Stimulated activated CD8-positive, alpha-beta memory T cell treated with anti-CD3 and anti-CD28 coated beads, Interleukin-12 subunit alpha, Interleukin-12 subunit beta, amount 100 ng/mL, for 24 hours (primary cell): ENCODE measurements around the gene TSPAN1.
"Not testable (repeated sequence)": the region's sequence is repeated elsewhere in the genome, so short reads cannot be mapped to it uniquely, and the experiment has no call there.

Source experiments
- DNase-seq: peaks from one replicate; pipeline ENCODE4 v3.0.0-alpha.2; 2020; ENCODE audit errors: extremely low read depth

The TSPAN1 gene

DNA sequence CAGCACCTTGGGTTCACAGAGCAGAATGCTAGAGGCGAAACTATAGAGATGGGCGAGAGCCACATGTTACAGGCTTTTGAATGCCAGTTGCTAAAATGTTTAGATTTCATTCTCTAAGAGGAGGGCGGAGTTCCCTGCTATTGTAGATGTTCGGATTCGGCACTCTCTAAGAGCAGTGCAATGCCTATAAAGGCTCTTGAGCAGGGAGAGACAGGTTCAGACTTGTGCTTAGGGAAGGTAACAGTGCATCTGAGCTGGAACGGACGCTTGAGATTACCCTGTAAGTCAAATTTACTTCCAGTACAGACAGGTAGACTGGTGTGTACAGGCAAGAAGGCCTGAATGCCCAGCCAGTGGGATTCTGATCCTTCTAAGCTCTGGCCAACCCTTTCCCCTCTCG is 43.6 kb downstream of the TSPAN1 start:
- DNase-seq: no peak

DNA sequence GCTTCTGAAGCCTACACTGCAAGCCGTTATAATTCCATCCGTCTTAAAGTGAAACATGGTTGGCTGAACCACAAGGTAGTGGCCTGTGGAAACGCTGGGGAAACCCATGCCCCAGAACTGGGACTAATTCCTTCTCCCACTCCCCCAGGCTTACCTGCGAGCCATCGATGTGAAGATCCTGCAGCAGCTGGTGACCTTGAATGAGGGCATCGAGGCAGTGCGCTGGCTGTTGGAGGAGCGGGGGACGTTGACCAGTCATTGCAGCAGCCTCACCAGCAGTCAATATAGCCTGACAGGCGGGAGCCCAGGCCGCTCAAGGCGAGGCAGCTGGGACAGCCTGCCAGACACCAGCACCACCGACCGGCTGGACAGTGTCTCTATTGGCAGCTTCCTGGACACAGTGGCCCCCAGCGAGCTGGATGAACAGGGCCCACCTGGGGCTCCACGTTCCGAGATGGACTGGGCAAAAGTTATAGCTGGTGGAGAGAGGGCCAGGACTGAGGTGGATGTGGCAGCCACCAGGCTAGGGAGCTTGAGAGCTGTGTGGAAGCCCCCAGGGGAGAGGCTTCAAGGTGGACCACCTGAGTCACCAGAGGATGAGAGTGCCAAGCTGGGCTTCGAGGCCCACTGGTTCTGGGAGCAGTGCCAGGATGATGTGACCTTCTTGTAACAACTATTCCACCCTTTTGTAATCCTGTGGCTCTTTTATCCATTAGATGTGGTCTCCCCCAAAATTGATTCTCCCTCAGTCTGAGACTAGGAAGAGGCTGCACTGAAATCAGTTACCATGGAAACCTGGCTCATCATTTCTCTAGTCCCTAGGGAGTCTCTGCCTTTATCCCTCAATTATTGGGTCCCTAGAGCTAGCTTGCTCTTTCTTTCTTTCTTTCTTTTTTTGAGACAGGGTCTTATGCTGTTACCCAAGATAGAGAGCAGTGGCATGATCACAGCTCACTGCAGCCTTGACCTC is 44.9 kb downstream of the TSPAN1 start:
- no peak for DNase-seq

DNA sequence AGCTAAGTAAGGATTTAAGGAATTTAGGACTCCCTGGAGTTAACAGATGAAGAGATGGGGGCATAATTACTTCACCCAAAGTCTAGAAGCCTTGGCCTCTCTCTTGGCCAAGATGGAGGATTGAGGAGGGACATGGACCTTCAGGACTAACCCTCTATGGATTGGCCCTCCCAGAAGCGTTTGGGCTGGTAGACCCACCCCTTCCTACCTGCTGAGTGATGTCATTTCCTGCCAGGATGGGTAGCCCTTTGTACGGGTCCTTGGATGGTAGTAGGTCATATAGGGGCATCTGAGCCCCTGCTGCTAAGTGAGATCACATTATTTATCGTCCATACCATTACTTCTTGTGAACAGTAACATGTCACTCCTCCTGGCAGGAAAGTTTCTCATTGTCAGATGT is 45.9 kb downstream of the TSPAN1 start:
- no peak for DNase-seq

DNA sequence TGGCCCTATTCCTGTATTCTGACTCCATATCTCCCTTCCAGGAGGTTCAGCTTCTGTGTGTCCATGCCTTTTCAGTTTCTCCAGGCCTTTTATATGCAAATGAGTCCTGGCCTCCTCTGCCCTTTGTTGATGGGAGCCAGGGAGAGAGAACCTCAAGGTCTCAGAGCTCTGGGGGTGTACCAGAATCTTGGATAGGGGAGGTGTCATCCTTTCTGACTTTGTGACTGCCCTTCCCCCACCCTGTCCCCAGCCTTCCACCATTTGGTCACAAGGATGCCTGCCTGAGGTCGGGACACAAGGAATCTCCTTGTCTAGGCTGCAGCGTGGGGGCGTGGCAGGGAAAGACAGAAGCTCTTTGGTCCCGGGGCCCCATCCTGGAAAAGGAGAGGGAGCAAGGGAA is 46.9 kb downstream of the TSPAN1 start:
- no peak for DNase-seq

DNA sequence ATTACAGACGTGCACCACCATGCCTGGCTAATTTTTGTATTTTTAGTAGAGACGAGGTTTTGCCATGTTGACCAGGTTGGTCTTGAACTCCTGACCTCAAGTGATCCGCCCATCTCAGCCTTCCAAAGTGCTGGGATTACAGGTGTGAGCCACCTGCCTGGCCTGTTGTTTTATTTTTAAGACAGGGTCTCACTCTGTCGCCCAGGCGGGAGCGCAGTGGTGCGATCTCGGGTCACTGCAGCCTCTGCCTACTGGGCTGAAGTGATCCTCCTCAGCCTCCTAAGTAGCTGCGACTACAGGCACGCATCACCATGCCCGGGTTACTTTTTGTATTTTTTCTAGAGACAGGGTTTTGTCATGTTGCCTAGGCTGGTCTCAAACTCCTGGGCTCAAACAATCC is 48.2 kb downstream of the TSPAN1 start:
- not testable (repeated sequence) for DNase-seq

DNA sequence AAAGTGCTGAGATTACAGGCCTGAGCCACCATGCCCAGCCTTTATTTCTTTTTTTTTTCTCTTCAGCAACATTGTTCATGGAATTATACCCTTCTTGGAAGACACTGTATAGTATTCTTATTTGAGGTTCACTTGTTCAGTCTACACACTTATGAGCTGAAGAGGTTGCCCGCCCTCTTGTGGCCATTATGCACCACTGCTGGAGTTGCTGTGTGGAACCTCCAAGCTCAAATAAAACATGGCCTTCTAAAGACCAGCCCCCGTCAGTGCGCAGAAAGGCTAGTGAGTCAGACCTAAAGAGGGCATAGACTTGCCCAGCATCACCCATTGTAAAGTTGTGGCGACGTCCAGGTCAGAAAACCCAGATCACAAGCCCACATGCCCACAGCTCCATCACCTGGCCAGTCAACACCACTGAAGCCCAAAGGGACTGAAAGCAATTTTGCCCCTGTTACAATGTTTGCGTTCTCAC is 48.6 kb downstream of the TSPAN1 start:
- DNase-seq: no peak

DNA sequence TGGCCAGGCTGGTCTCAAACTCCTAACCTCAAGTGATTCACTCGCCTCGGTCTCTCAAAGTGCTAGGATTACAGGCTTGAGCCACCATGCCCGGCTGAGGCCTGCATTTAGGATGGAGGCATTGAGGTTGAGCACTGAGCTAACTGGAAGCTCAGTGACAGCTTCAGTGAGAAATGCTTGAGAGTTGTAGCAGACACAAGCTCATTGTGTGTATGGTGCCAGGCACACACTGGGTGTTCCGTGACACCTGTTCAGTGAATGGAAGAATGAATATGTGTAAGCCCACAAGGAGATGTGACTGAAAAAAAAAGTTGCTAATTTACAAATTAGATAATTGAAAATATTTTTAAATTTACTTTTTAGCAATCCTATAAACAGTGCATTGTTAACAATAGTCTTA is 50.1 kb downstream of the TSPAN1 start:
- no peak for DNase-seq

DNA sequence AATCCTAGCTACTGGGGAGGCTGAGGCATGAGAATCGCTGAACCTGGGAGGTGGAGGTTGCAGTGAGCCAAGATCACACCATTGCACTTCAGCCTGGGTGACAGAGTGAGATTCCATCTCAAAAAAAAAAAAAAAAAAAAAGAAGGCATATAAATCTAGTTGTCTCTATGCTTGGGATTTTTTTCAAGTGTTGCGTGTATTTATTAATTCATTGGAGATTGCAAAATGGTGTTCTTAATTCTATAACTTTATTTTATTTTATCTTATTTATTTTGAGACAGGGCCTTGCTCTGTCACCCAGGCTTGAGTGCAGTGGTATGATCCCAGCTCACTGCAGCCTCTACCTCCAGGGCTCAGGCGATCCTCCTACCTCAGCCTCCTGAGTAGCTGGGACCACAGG is 56.3 kb downstream of the TSPAN1 start:
- DNase-seq: not testable (repeated sequence)
